SK-N-SH (cell line): Measurements from ENCODE around the gene TLE1. TPM values are rescaled to one million over a fixed set of nuclear protein-coding genes. Genes with fewer than 3 reads are reported as not detected.
A peak's percentile ranks its signal among the peaks of the same experiment; 100 is the strongest.

Experiments used
- CTCF ChIA-PET: fragments of 300-600, 350-600 bp; formaldehyde crosslinking; extraction: SDS; loops from one replicate; lab custom pipeline; 2021; lab: Yijun Ruan, JAX
- POLR2A ChIA-PET: fragments of 350-600 bp; sonication (Branson Sonifier 250); formaldehyde crosslinking; extraction: SDS; loops from one replicate; lab custom pipeline; 2020; ENCODE audit warnings: antibody characterized with exemption, inconsistent platforms; lab: Yijun Ruan, JAX
- DNase-seq: peaks from one replicate; pipeline ENCODE4 v3.0.0; 2012
- H2AFZ ChIP-seq: fragments of 200-600 bp; sonication (generic); 2 replicates; pipeline ENCODE4 v1.8.1; 2016; ENCODE audit warnings: antibody characterized with exemption, mild to moderate bottlenecking, low read depth
- H3F3A ChIP-seq: fragments of 200-600 bp; sonication (generic); replicated peaks from 2 replicates; pipeline ENCODE3; 2016; ENCODE audit warnings: antibody characterized with exemption, mild to moderate bottlenecking; ENCODE audit not compliant: insufficient read depth
- H3K27ac ChIP-seq, 2 experiments: fragments of 200-500 bp in 1 of 2; fragments of 200-600 bp in 1 of 2; sonication (Bioruptor generic) in 1 of 2; sonication (generic), shearing (Covaris generic) in 1 of 2; 2 replicates each; pipeline versions ENCODE4 v1.5.1 to v1.6.1; 2014 to 2016; ENCODE audit warnings: low read depth in 2 of 2, inconsistent platforms in 1 of 2, low read length in 1 of 2, mild to moderate bottlenecking in 1 of 2, mixed read lengths in 1 of 2
- H3K27me3 ChIP-seq: fragments of 200-600 bp; sonication (generic), shearing (Covaris generic); 2 replicates; pipeline ENCODE4 v1.6.1; 2016; ENCODE audit warnings: mixed run types; ENCODE audit not compliant: insufficient read depth
- H3K36me3 ChIP-seq, 2 experiments: fragments of 200-500 bp in 1 of 2; fragments of 200-600 bp in 1 of 2; sonication (Bioruptor generic) in 1 of 2; sonication (generic) in 1 of 2; replicated peaks in 1 of 2; 2 replicates each; pipeline versions ENCODE3 to v1.5.1; 2014 to 2016; ENCODE audit warnings: low read length in 1 of 2, mild to moderate bottlenecking in 1 of 2; ENCODE audit not compliant: insufficient read depth in 2 of 2, control insufficient read depth in 1 of 2
- H3K4me1 ChIP-seq, 2 experiments: fragments of 200-500 bp in 1 of 2; fragments of 200-600 bp in 1 of 2; sonication (Bioruptor generic) in 1 of 2; sonication (generic), shearing (Covaris generic) in 1 of 2; 2 replicates each; pipeline versions ENCODE4 v1.5.1 to v1.6.1; 2014 to 2016; ENCODE audit warnings: low read depth in 1 of 2, low read length in 1 of 2, mixed run types in 1 of 2; ENCODE audit not compliant: insufficient read depth in 2 of 2, control insufficient read depth in 1 of 2
- H3K4me2 ChIP-seq: fragments of 200-600 bp; sonication (generic), shearing (Covaris generic); 2 replicates; pipeline ENCODE4 v1.6.1; 2017; ENCODE audit warnings: mixed run types
- H3K4me3 ChIP-seq, 2 experiments: fragments of 200-500 bp in 1 of 2; fragments of 200-600 bp in 1 of 2; sonication (Bioruptor generic) in 1 of 2; sonication (generic), shearing (Covaris generic) in 1 of 2; 2 replicates each; pipeline versions ENCODE4 v1.5.1 to v1.8.1; 2014 to 2016; ENCODE audit warnings: low read depth in 2 of 2, inconsistent platforms in 1 of 2, low read length in 1 of 2, mild to moderate bottlenecking in 1 of 2, mixed read lengths in 1 of 2, moderate library complexity in 1 of 2
- H3K79me2 ChIP-seq: fragments of 200-600 bp; sonication (generic); 2 replicates; pipeline ENCODE4 v1.8.1; 2017; ENCODE audit warnings: mild to moderate bottlenecking; ENCODE audit not compliant: insufficient read depth
- H3K9ac ChIP-seq: fragments of 200-600 bp; sonication (generic); 2 replicates; pipeline ENCODE4 v1.6.1; 2017; ENCODE audit warnings: mixed run types
- H3K9me2 ChIP-seq: fragments of 200-600 bp; sonication (generic); 2 replicates; pipeline ENCODE4 v1.6.1; 2017; ENCODE audit warnings: mixed run types
- H3K9me3 ChIP-seq: fragments of 200-600 bp; sonication (generic); 2 replicates; pipeline ENCODE4 v1.6.1; 2017; ENCODE audit warnings: mixed run types, mild to moderate bottlenecking, moderate library complexity
- H4K20me1 ChIP-seq: fragments of 200-600 bp; sonication (generic); 2 replicates; pipeline ENCODE4 v1.6.1; 2017; ENCODE audit warnings: mild to moderate bottlenecking, mixed run types; ENCODE audit not compliant: insufficient read depth
- ELF1 ChIP-seq: IDR thresholded peaks from 2 replicates; pipeline ENCODE4 v1.4.0; 2012
- EP300 ChIP-seq, 2 experiments: IDR thresholded peaks; 2 replicates each; pipeline versions ENCODE4 v1.4.0 to v1.6.1; 2012; ENCODE audit warnings: borderline replicate concordance in 1 of 2, low read depth in 1 of 2, low read length in 1 of 2
- FOXM1 ChIP-seq: IDR thresholded peaks from 2 replicates; pipeline ENCODE4 v1.4.0; 2012; ENCODE audit warnings: low read depth, mild to moderate bottlenecking
- JUND ChIP-seq: IDR thresholded peaks from 2 replicates; pipeline ENCODE4 v1.4.0; 2012
- NFIC ChIP-seq: IDR thresholded peaks from 2 replicates; pipeline ENCODE4 v1.4.0; 2012; ENCODE audit warnings: borderline replicate concordance
- POLR2AphosphoS5 ChIP-seq: IDR thresholded peaks from 2 replicates; pipeline ENCODE4 v1.6.1; 2012; ENCODE audit warnings: low read depth, low read length
- RFX5 ChIP-seq: IDR thresholded peaks from 2 replicates; pipeline ENCODE4 v1.6.1; 2012; ENCODE audit warnings: mild to moderate bottlenecking, improper control_type of control experiment, low read length
- TAF1 ChIP-seq: IDR thresholded peaks from 2 replicates; pipeline ENCODE4 v1.6.1; 2012; ENCODE audit warnings: low read depth, mild to moderate bottlenecking, low read length, moderate library complexity, borderline replicate concordance
- TCF12 ChIP-seq: IDR thresholded peaks from 2 replicates; pipeline ENCODE4 v1.4.0; 2012
- TEAD4 ChIP-seq: IDR thresholded peaks from 2 replicates; pipeline ENCODE4 v1.4.0; 2012; ENCODE audit warnings: mild to moderate bottlenecking, borderline replicate concordance; ENCODE audit not compliant: insufficient read depth
- whole genome bisulfite sequencing: methylation state at CpG from one replicate; pipeline ENCODE4 v1.1.6; 2017; ENCODE audit warnings: low lambda C conversion rate; 5-methylcytosine and 5-hydroxymethylcytosine counted together
- polyA plus RNA-seq, 3 experiments: library from polyadenylated mRNA; depleted of rRNA; stranded (reverse); fragments of >200 nt; gene quantifications; 2 replicates each; pipeline ENCODE4 v1.2.3, GENCODE V29; 2012
- TF ChIP-seq, protein P1 (sequence below): IDR thresholded peaks from 2 replicates; pipeline ENCODE4 v1.6.1; 2012; ENCODE audit warnings: mild to moderate bottlenecking, low read depth, low read length, moderate library complexity
- TF ChIP-seq, protein P2 (sequence below): IDR thresholded peaks from 2 replicates; pipeline ENCODE4; 2012
- TF ChIP-seq, protein P3 (sequence below): IDR thresholded peaks from 2 replicates; pipeline ENCODE4 v1.4.0; 2012; ENCODE audit warnings: low read depth
- TF ChIP-seq, protein P4 (sequence below): fragments of 150-350 bp; IDR thresholded peaks from 2 replicates; pipeline ENCODE4 v1.6.1; 2016; ENCODE audit warnings: mild to moderate bottlenecking, low read depth, low read length
- TF ChIP-seq, protein P5 (sequence below): fragments of 150-350 bp; IDR thresholded peaks from 2 replicates; pipeline ENCODE4 v1.6.1; 2017; ENCODE audit warnings: antibody characterized with exemption, low read length, low read depth, borderline replicate concordance

The TLE1 gene
- polyA plus RNA-seq, 1 of the 3 experiments (the other 2 are of a cell fraction): 33.0 TPM

DNA sequence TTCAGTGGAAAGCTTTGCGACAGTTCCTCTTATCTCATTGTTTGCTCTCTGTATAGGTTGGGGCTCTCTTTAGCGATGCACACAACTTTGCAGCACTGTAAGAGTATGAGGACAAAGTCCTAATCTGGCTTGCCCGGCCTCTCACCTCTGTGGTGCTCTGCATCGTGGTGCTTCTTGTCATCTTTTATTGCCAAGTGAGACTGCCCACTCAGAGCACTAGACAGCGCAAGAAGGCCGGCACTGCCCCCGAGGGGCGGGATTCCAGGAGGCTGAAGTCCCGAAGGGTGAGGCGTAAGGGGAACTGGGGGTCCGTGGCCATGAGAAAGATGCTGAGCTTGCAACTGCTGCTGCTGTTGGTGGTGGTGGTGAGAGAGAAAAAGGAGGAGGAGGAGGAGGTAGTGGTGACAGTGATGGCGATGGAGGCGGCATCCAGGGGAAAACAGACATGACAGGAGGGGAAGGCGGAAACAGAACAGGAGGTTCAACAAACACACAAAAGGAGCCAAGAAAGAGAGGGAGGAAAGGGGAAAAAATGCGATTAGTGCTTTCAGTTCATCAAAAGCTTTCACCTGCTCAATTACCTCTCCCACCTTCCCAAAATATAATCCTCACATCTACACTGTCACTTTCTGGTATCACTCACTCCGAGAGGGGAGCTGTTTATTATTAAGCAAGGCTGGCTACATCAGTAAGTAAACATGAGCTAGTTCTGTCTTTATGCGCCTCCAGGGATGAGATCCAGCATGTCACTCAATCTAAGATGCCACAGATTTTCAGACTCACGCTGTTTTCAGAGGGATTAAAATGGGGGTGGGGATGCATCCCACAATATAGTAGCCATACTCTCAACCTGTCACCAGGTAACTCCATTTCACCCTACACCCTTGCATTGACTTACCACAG lies 55.1 kb downstream of the TLE1 start:
- CTCF ChIA-PET: interaction anchor here (0.8 kb wide), 1 partner anchor 9 kb away, joined by 3 read pairs; no protein-coding TSS in a partner anchor

DNA sequence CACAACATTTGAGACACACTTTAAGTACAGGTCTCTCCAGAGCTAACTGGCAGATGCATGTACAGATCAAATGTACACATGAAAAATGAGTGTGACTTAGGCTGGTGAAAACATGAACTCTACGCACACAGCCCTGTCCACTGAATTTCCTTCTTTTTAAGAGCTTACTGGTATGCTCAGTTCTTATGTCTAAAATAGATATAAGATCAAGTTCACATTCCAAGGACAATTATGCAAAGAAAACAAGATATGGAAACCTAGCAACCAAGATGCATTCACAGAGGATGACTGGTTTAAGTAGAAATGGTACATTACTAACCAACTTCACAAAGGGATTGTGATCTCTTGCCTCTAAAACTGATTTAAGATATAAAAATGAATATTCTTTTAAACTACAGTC lies 56.7 kb downstream of the TLE1 start:
- ChIA-PET CTCF (no interaction called here), POLR2A (no interaction called here)
- Histone ChIP-seq H3K79me2 (no peaks in the 10 kb centered on the region; the same call in 1 of the 2 replicates), H3K4me1 (peaks cover 2 to 14% of the 10 kb centered on the region in 2 experiments; a peak in 2 of 4 replicates), H3K9me2 (no peaks in the 10 kb centered on the region), H3K27ac (peak overlapping the region; percentile 41 to 89; a peak in 3 of 4 replicates), H3K4me2 (peak overlapping the region; percentile 16), H3K36me3 (peaks cover 2 to 4% of the 10 kb centered on the region in 2 experiments), H2AFZ (no peak overlapping the region), H3K4me3 (no peak overlapping the region; a peak in 1 of 4 replicates), H4K20me1 (no peaks in the 10 kb centered on the region), H3F3A (peaks cover 17% of the 10 kb centered on the region), H3K27me3 (no peaks in the 10 kb centered on the region), H3K9me3 (no peaks in the 10 kb centered on the region), H3K9ac (peak overlapping the region; percentile 70)
- DNase-seq: no peak
- WGBS: 43% methylated on average over 1 of the region's 1 CpG
- TF ChIP-seq, protein P1, sequence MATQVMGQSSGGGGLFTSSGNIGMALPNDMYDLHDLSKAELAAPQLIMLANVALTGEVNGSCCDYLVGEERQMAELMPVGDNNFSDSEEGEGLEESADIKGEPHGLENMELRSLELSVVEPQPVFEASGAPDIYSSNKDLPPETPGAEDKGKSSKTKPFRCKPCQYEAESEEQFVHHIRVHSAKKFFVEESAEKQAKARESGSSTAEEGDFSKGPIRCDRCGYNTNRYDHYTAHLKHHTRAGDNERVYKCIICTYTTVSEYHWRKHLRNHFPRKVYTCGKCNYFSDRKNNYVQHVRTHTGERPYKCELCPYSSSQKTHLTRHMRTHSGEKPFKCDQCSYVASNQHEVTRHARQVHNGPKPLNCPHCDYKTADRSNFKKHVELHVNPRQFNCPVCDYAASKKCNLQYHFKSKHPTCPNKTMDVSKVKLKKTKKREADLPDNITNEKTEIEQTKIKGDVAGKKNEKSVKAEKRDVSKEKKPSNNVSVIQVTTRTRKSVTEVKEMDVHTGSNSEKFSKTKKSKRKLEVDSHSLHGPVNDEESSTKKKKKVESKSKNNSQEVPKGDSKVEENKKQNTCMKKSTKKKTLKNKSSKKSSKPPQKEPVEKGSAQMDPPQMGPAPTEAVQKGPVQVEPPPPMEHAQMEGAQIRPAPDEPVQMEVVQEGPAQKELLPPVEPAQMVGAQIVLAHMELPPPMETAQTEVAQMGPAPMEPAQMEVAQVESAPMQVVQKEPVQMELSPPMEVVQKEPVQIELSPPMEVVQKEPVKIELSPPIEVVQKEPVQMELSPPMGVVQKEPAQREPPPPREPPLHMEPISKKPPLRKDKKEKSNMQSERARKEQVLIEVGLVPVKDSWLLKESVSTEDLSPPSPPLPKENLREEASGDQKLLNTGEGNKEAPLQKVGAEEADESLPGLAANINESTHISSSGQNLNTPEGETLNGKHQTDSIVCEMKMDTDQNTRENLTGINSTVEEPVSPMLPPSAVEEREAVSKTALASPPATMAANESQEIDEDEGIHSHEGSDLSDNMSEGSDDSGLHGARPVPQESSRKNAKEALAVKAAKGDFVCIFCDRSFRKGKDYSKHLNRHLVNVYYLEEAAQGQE: no peak
- TF ChIP-seq JUND (peak; percentile 55), TAF1 (no peak), FOXM1 (0 out of 2 replicates have a peak, but pooled peaks have one; percentile 20), POLR2AphosphoS5 (peak; percentile 28; the same call in 1 of the 2 replicates), TEAD4 (no peak), NFIC (no peak), ELF1 (no peak), EP300 (IDR thresholded peaks at IDR 0.05; ENCODE audit: borderline replicate concordance in 1 of 2, low read depth in 1 of 2, low read length in 1 of 2) (peak in 1 of 2 experiments; percentile 26; a peak in 1 of 4 replicates), RFX5 (no peak), TCF12 (peak; percentile 43; the same call in 1 of the 2 replicates)
- TF ChIP-seq, protein P2, sequence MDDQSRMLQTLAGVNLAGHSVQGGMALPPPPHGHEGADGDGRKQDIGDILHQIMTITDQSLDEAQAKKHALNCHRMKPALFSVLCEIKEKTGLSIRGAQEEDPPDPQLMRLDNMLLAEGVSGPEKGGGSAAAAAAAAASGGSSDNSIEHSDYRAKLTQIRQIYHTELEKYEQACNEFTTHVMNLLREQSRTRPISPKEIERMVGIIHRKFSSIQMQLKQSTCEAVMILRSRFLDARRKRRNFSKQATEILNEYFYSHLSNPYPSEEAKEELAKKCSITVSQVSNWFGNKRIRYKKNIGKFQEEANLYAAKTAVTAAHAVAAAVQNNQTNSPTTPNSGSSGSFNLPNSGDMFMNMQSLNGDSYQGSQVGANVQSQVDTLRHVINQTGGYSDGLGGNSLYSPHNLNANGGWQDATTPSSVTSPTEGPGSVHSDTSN: peak; percentile 30; the same call in 1 of the 2 replicates
- TF ChIP-seq, protein P3, sequence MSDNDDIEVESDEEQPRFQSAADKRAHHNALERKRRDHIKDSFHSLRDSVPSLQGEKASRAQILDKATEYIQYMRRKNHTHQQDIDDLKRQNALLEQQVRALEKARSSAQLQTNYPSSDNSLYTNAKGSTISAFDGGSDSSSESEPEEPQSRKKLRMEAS: no peak
- TF ChIP-seq, protein P4, sequence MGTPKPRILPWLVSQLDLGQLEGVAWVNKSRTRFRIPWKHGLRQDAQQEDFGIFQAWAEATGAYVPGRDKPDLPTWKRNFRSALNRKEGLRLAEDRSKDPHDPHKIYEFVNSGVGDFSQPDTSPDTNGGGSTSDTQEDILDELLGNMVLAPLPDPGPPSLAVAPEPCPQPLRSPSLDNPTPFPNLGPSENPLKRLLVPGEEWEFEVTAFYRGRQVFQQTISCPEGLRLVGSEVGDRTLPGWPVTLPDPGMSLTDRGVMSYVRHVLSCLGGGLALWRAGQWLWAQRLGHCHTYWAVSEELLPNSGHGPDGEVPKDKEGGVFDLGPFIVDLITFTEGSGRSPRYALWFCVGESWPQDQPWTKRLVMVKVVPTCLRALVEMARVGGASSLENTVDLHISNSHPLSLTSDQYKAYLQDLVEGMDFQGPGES: no peak
- TF ChIP-seq, protein P5, sequence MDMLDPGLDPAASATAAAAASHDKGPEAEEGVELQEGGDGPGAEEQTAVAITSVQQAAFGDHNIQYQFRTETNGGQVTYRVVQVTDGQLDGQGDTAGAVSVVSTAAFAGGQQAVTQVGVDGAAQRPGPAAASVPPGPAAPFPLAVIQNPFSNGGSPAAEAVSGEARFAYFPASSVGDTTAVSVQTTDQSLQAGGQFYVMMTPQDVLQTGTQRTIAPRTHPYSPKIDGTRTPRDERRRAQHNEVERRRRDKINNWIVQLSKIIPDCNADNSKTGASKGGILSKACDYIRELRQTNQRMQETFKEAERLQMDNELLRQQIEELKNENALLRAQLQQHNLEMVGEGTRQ: no peak

More for the DNA sequence above, 55.1 kb downstream of the TLE1 start:
- Histone ChIP-seq H3K9ac (no peak overlapping the region), H3K4me1 (peaks cover 2 to 14% of the 10 kb centered on the region in 2 experiments; a peak in 2 of 4 replicates), H3K27ac (peak overlapping the region in 1 of 2 experiments; percentile 89; a peak in 2 of 4 replicates), H3K27me3 (no peaks in the 10 kb centered on the region), H3K36me3 (peaks cover 2 to 4% of the 10 kb centered on the region in 2 experiments), H3F3A (peaks cover 17% of the 10 kb centered on the region), H3K79me2 (peaks cover 4% of the 10 kb centered on the region; the same call in 1 of the 2 replicates), H3K9me3 (no peaks in the 10 kb centered on the region), H4K20me1 (no peaks in the 10 kb centered on the region), H3K9me2 (no peaks in the 10 kb centered on the region), H3K4me2 (no peak overlapping the region), H2AFZ (no peak overlapping the region), H3K4me3 (no peak overlapping the region)
- TF ChIP-seq, protein P2: no peak
- POLR2A ChIA-PET: no interaction called here
- no peak for DNase-seq
- WGBS: 81% methylated on average over 18 of the region's 18 CpGs
